Loucy (cell line): ENCODE results near the gene HOXC12.

Experiments
- EZH2phosphoT487 ChIP-seq: fragments of 200-600 bp; IDR thresholded peaks from 2 replicates; pipeline ENCODE4 v1.6.1; 2018; ENCODE audit warnings: antibody characterized with exemption, mild to moderate bottlenecking, moderate library complexity, borderline replicate concordance
- TF ChIP-seq, protein P1 (sequence below): fragments of 200-600 bp; sonication (generic); conservative IDR thresholded peaks from 2 replicates; pipeline ENCODE4 v1.5.1; 2014; ENCODE audit warnings: mild to moderate bottlenecking, antibody characterized with exemption, low read length

DNA sequence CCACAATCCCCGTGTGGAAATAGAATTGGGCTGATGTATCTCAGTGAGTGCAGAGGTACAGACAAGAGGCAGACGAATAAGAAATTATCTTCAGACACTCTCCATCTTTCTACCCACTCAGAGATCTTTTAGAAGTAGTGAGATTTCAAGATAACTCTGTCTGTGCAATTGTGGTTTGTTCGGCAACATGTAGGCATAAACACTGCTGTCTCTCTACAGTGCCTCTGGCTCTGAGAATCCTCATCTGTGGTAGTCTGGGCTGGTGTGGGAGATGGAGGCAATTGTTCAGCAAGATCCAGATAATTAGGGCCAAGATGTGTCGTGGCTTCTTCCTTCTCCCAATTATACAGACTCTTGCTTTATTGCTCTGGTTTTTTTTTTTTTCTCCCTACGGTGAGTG, 13.0 kb upstream of the HOXC12 start:
- TF ChIP-seq, protein P1, sequence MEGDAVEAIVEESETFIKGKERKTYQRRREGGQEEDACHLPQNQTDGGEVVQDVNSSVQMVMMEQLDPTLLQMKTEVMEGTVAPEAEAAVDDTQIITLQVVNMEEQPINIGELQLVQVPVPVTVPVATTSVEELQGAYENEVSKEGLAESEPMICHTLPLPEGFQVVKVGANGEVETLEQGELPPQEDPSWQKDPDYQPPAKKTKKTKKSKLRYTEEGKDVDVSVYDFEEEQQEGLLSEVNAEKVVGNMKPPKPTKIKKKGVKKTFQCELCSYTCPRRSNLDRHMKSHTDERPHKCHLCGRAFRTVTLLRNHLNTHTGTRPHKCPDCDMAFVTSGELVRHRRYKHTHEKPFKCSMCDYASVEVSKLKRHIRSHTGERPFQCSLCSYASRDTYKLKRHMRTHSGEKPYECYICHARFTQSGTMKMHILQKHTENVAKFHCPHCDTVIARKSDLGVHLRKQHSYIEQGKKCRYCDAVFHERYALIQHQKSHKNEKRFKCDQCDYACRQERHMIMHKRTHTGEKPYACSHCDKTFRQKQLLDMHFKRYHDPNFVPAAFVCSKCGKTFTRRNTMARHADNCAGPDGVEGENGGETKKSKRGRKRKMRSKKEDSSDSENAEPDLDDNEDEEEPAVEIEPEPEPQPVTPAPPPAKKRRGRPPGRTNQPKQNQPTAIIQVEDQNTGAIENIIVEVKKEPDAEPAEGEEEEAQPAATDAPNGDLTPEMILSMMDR: no peak
- no peak for TF ChIP-seq EZH2phosphoT487
